Amniotic stem cell (primary cell): ENCODE measurements around the gene TROAP.
A peak's percentile ranks its signal among the peaks of the same experiment; 100 is the strongest.

Experiments used
- DNase-seq: peaks from one replicate; lab custom pipeline; 2025; lab: John Stamatoyannopoulos, UW

Gene TROAP

DNA sequence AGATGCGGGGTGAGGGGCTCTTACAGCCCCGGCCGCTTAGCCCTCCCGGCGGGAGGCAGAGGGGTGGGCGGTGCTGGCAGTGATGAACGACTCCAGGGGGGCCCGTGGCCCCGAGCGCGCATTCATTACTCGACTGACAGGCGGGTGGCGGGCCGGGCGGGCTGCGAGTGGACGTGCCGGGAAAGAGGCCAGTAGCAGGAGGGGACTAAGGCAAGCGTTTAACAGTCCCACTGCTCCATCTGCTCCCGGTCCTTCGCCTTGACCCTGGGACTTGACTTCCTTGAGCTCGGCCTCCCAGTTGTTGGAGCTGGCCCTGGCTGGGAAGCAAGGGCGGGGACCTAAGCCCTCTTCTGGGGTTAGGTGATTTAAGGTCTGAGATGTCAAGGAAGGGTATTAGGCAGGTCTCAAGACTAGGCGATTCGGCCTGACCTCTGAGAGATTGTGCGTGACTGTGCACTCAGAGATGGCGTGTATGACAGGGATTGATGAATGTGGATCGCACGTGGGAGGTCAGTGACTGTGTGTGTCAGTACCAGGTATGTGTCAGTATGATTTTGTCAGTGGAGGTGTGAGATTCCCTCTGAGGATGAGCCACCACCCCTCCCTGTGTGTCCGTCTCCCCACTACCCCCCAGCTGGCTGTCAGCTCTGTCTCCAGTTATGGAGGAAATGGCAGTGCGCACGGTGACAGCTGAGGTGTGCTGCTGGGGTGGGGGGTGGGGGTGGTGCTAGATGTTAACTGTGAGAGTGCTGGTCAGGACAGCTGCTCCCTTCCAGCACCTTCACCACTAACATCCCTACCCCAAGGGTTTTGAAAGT lies 20.1 kb downstream of the TROAP start:
- no peak for DNase-seq

DNA sequence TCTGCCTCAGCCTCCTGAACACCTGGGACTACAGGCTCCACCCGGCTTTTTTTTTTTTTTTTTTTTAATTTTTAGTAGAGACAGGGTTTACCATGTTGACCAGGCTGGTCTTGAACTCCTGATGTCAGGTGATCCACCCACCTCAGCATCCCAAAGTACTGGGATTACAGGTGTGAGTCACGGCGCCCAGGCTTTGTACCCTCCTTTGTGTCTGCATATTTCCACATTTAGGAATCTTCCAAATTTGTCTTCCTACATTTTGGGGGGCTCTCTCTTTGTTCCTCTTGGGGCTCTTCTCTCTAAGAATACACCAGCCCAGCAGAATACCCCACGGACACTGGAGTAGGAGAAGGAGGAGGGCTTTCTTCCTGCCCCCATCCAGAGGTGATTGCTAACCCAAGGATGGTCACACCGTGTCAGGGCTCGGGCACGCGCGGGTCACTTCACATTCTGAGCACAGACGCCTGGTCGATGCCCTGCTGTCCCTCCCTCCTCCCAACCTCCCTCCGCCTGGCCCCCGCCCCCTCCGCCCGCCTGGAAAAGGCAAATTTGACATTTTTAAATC lies 21.5 kb downstream of the TROAP start:
- no peak for DNase-seq

DNA sequence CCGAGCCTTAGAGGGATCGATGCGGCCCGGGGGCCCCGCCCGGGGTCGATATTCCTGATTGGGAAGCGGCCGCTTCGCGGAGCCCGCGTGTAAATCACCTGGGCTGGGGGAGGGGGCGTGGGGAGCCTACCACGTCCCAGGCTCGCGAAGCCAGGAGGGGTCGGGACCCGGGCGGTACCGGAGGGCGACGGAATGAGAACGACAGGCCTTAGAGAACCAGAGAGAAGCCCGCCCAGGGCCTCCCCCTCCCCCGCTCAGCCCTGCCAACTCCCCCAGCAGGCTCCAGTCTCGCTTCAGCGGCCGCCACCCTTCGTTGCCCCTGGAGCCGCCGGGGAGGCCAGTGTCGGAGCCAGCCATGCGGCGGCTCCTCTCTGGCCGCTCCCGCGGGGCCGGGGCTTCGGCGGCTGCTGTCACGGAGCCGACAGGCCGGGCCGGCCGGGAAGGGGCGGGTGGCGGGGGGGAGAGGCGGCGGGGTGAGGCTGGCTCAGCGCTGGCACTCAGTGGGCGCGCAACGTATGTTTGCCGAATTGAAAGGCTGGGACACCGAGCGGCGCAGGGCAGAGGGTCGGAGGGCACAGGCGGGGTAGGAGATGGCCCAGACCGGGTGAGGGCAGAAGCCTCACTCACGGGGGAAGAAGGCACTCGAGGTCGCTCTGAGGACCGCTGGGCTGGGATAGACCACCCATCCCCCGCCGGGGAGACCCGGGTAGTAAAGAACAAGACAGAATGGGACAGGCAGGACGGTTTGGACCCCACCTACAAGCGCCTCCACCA lies 22.2 kb downstream of the TROAP start:
- no peak for DNase-seq

DNA sequence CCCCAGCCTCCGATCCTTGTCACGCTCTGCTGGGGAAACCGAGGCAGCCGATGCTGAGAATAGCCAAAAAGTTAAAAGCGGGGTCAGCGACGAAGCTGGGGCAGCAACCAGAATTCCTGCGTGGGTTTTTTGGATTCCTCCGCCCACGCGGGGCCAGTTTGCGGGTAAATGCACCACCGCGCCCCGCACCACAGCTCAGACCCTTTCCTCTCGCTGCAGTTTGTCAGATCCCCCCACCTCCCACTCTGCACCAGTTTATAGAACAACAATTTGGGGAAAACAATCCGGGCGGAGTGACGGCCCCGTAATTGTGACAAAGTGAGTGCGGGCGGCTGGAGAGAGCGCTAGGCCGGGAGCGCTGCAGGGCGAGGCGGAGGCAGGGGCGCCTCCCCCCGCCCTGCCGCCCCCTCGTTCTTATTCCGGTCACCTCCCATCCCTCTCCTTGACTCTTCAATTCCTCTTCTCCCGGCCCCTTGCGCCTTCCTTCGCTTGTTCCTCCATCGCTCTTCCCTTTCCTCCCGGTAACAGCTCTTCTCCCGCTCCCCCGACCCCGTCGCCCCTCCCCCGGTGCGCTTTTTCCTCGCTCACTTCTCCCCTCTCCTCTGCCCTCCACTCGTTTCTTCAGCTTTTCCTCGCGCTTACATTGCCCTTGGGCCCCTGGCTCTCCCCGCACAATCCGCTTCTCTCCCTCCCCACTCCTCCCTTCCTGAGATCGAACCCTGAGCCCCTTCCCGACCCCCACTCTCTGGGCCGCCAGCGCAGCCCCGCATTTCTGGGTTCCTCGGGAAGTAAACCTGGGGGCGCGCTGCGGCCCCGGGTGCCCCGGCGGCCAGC lies 23.0 kb downstream of the TROAP start:
- DNase-seq = no peak

DNA sequence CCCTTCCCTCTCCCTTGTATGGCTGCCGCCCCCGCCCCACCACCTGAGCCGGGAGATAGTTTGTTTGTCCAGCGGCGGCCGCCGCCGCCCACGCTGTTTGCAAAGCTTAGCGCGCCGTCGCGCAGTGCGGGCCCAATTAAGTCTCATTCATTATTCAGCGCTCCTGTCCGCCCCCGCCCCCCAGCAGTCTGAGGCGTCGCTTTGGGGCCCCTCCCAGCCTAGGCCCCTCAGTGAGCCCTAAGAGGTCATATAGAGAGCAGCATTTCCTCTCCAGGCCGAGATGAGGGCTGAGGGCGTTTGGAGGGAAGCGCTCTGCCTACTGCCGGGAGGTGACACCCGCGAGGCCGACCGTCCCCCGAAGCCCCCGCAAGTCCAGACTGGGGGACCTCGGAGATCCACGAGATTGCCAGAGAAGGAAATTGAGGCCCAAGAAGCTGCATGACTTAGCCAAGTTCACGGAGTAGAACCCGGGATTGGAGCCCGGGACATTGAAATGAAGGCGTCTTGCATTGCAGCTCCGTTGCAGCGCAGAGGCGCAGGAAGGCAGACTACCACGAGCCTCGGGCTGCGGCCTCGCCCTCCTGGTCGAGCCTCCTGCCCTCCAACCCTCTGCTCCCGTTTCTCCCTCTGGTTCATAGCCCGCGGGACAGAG lies 23.7 kb downstream of the TROAP start, which contains the start of gene DNAJC22:
TSS of gene DNAJC22 (plus strand) at position 230 of the 652 bp plus-strand sequence. CDS start 1,985 bp downstream, outside the sequence.
- DNase-seq = no peak

DNA sequence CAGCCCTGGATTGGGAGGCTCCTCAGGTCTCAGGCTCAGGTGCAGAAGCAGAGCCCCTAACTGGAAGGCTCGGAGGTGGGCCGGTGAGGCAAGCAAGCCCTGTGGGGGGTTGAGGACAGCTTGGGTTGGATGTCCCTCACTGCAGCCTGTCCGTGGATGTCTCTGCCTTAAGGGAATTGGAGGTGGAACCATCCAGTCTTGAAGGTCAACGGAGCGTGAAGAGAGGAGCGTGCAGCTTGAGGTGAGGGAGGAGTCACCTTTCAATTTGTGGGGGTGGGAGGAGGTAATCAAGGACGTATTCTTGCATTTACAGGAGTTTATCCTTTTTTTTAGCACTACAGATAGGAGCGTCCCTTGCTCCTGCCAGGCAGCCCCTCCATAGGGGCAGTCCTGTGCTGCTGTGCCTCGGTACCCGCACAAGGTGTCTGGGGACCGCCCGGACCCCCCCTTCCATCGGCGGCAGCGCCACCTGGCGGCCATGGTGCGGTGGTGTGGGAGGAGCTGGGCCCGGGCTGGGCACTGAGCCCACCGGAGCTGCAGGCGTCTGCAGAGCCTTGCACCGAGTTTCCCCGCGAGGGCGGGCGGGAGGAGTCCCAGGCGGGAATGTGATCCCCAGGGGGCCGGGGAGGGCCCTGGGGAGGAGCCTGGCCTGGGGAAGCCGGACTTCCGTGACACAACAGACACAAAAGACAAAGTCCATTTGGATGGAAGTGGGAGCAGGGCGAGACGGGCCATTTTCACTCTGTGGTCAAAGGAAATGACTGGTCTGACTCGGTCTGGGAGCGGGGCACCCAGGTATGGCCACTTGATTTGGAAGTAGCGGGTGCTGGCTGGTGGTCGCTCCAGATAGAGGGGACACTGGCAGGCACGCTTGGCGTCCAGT lies 24.5 kb downstream of the TROAP start:
- no peak for DNase-seq

DNA sequence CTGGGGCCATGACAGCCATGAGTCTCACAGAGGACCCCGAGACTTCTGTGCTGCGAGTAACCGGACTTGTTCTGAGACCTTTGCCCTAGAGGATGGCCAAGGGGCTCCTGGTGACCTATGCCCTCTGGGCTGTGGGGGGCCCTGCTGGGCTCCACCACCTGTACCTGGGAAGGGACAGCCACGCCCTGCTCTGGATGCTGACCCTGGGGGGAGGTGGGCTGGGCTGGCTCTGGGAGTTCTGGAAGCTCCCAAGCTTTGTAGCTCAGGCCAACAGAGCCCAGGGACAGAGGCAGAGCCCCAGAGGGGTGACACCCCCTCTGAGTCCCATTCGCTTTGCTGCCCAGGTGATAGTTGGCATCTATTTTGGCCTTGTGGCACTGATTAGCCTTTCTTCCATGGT lies 25.7 kb downstream of the TROAP start:
- DNase-seq = no peak

DNA sequence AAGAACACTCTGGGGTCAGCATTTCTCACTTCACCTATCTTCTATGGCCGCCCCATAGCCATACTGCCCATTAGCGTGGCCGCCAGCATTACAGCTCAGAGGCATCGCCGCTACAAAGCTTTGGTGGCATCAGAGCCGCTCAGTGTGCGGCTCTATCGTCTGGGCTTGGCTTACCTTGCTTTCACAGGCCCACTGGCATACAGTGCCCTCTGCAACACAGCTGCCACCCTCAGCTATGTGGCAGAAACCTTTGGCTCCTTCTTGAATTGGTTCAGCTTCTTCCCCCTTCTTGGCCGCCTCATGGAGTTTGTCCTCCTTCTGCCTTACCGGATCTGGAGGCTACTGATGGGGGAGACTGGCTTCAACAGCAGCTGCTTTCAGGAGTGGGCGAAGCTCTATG lies 26.2 kb downstream of the TROAP start:
- no peak for DNase-seq

DNA sequence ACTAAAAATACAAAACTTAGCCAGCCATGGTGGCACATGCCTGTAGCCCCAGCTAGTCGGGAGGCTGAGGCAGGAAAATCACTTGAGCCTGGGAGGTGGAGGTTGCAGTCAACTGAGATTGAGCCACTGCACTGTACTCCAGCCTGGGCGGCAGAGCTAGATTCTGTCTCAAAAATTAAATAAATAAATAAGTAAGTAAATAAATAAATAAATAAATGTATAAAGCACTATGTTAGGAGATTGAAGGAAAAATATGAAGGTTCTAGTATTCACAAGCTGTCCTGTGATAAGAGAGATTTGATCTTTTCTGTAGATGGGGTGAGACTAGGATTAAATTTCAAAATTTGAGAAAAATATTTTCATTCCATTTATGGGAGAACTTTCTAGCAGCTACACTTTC lies 29.3 kb downstream of the TROAP start:
- DNase-seq = no peak

DNA sequence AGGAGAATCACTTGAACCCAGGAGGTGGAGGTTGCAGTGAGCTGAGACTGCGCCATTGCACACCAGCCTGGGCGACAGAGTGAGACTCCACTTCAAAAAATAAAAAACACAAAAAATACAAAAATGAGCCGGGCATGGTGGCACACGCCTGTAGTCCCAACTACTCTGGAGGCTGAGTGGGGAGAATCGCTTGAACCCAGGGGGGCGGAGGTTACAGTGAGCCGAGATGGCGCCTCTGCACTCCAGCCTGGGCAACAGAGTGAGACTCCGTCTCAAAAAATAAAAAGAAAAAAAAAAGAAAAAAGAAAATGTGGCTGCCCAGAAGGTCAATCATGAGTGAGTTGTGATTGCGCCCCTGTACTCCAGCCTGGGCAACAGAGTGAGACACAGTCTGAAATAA lies 32.9 kb downstream of the TROAP start:
- DNase-seq = no peak

DNA sequence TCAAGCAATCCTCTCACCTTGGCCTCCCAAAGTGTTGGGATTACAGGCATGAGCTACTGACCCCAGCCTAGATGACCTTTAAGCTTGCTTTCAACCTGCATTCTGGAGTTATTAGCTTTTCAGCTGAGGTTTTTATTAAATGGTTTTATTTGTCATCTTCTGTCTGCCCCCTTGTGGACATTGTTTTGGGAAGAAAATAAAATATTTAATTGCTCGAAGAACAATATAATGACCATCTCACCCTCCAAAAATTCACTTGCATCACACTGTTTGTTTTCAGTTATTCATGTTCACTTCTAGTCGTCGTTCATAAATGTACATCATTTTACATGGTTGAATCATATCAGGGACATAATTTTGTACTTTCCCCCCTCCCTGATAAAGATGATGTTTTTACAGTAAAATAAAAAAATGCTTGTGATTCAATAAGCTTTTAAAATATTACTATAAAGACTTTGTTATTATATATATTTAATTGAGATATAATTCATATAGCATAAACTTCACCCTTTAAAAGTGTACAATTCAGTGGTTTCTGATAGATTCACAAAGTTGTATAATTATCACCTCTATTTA lies 34.1 kb downstream of the TROAP start:
- peak; percentile 74 for DNase-seq

DNA sequence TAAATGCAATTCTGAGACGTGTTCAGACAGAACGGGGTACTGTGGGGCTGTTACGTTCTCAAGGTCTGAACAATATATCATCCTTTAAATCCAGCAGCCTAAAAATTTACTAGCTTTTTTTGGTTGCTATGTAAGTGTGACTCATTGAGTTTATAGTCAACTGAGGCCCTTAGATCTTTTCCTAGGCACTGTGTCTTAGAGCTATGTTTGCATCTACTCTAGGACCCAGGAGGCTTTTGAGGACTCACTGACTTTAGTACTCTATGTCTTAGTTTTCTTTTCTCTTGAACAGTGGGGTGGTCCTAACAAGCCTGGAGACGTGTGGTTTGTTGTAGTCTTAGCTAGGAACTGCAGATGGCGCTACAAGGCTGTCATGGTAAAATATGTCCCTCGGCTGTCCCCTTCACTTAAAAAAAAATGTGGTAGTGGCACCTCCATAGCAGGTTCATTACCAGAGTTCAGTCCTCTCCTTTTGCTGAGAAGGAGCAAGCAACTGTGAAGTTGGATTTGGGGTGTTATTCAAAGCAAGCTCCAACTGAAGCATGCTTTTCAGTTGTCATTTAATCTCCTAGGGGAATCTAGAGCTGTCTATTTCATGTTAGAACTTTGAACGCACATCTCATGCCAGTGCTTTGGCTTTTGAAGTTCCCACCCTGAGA lies 35.6 kb downstream of the TROAP start:
- DNase-seq = no peak

DNA sequence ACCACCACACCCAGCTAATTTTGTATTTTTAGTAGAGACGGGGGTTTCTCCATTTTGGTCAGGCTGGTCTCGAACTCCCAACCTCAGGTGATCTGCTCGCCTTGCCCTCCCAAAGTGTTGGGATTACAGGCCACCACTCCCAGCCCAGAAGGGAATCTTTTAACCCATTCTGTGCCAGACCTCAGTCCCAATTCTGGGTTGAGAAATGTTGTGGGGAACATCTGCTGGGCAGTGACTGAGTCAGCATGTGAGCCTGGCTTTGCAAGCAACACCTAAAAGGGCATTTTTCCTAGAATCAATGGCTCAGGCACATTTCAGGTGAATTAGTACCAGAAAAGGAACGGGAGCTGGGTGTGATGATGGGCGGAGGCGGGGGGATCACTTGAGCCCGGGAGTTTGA lies 36.6 kb downstream of the TROAP start:
- no peak for DNase-seq

DNA sequence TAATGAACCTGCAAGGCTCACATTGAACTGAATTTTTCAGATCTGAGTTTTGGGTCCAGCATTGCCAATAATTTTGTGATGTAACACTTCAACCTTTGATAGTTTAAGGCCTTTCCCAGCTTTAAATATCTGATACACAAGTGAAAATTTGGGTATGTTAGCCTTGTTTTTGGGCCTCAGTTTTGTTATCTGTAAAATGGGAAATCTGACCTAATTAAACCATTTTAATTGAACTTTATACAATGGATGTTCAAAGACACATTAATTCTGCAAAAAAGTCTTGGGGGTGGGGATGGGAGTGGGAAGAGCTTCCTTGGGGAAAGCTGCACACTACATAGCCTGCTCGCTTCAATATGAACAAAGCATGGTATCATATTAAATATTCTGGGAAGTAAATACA lies 39.0 kb downstream of the TROAP start:
- no peak for DNase-seq

DNA sequence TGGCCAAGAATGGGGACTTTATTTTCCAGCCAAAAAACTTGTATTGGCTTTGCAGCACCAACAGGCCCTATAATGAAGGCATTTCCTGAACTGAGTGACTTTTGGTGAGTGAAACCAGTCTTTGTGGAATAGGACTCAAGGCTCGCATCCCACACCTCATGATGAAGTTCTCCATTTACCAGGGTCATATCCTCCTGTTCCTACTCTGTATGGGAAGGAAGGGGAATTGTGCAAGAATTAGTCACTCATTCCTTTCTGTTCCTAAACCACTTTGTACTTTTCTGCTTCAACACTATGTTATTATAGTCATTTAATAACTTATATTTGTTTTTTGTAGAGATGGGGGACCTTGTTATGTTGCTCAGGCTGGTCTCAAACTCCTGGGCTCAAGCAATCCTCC lies 41.9 kb downstream of the TROAP start:
- no peak for DNase-seq

DNA sequence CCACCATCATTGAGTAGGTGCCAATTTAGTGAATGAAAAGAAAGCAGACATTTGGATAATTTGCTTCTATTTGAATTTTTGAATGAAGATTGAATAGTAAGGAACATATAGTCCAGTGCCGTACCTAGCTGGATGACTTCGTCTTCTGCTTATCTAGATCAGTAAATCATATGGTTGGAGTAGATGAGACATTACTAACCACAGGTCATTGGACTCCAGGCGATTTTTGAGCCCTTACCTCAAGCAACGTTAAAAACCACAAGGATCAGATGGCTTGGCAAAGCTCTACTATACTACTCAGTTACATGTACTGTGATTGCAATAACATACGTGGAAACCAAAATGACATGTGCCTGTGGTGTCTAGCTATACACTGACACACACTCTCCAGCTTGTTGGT lies 42.5 kb downstream of the TROAP start:
- DNase-seq = no peak

DNA sequence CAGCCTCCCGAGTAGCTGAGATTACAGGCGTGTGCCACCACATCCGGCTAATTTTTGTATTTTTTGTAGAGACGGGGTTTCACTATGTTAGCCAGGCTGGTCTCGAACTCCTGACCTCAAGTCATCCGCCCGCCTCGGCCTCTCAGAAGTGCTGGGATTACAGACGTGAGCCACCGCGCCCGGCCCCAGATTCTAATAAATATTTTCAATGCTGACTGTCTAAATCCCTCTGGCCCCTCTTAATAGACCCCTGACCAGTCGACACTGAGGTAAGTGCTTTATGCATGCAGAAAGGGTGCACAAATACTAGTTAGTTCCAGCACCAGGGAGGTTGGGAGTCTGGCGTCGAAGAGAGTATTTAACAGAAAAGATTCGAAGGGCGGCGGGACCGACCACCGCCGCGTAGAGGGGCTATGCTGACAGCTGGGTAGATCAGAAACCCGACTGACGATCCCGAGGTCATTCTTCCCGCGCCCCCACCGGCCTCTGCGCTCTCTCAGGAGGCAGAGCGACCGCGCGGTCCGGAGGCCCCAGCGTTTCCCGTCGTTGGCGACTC lies 43.1 kb downstream of the TROAP start:
- DNase-seq = no peak

DNA sequence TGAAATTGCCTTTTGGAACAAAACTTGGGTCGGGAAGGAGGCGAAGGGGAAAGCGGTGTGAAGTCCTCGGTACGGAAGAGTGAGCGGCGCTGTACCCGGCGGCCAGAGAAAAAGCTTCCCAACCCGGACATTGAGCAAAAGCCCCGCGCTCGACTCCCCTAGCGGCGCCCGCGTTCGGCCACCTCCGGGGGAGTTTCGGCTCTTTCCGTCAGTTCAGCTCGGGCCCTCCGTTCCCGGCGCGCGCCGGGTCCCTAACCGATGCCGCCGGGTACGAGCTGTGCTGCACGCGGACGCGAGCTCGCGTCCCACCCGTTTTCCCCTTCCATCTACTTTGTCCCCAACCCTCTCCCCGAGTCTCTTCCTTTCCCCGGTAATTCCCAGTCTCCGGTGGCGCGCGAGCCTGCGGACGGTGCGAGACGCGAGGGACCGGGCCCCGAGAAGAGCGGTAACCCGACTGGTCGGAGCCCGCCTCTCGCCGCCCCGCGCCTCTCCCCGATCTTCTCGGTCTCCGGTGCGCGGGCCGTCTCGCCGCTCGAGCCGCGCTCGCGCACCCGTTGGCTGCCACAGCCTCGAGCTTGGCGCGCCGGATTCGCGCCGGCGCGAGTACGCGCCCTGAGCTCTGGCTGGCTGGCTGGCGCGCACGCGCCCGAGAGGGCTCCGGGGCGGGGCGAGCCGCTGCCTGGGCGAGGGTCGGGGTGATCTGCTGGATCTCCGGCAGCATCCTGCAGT lies 43.8 kb downstream of the TROAP start:
- peak; percentile 75 for DNase-seq
